Calu3 (cell line): ENCODE data around the gene ABCC5. TPM values are rescaled to one million over a fixed set of nuclear protein-coding genes. Genes with fewer than 3 reads are reported as not detected.

Experiments
- BruUV-seq: library from RNA; stranded (reverse); fragments of 400-500 nt; replicated peaks from 2 replicates; lab custom pipeline; 2021; lab: Mats Ljungman, UMichigan
- CTCF ChIA-PET: fragments of 300-600 bp; sonication (Branson Sonifier 250); formaldehyde crosslinking; loops from one replicate; lab custom pipeline; 2022; ENCODE audit warnings: antibody characterized with exemption; lab: Charles Lee
- DNase-seq: peaks from one replicate; pipeline ENCODE4 v3.0.0; 2022
- H3K27ac Mint-ChIP-seq: one replicate; pipeline ENCODE4 v1.8.0; 2022; ENCODE audit warnings: mixed read lengths; ENCODE audit not compliant: unreplicated experiment
- H3K27me3 Mint-ChIP-seq: one replicate; pipeline ENCODE4 v1.8.0; 2022; ENCODE audit warnings: mixed read lengths; ENCODE audit not compliant: unreplicated experiment
- H3K36me3 Mint-ChIP-seq: one replicate; pipeline ENCODE4 v1.8.0; 2022; ENCODE audit warnings: mild to moderate bottlenecking, moderate library complexity, mixed read lengths; ENCODE audit not compliant: insufficient read depth, unreplicated experiment
- H3K4me1 Mint-ChIP-seq: one replicate; pipeline ENCODE4 v1.8.0; 2022; ENCODE audit warnings: mild to moderate bottlenecking, low read depth, mixed read lengths; ENCODE audit not compliant: unreplicated experiment
- H3K4me3 Mint-ChIP-seq: one replicate; pipeline ENCODE4 v1.8.0; 2022; ENCODE audit warnings: mild to moderate bottlenecking, low read depth, moderate library complexity, mixed read lengths; ENCODE audit not compliant: unreplicated experiment
- H3K9me3 Mint-ChIP-seq: one replicate; pipeline ENCODE4 v1.8.0; 2022; ENCODE audit warnings: low read depth, mixed read lengths; ENCODE audit not compliant: unreplicated experiment
- intact Hi-C: fragments of 100-400 bp; cut with micrococcal nuclease; formaldehyde crosslinking; loops from one replicate; pipeline ENCODE4 v1.10.0; 2022; ENCODE audit not compliant: unreplicated experiment
- total RNA-seq: library from RNA; stranded (reverse); gene quantifications from 2 replicates; pipeline ENCODE4 v1.2.3, GENCODE V29; 2022
- TF ChIP-seq, protein P1 (sequence below): fragments of 200-600 bp; IDR thresholded peaks from one replicate; pipeline ENCODE4 v1.8.0; 2022; ENCODE audit warnings: antibody characterized with exemption; ENCODE audit not compliant: unreplicated experiment

The ABCC5 gene
- total RNA-seq, 1 experiment from 2014 or later: 39.1 TPM

DNA sequence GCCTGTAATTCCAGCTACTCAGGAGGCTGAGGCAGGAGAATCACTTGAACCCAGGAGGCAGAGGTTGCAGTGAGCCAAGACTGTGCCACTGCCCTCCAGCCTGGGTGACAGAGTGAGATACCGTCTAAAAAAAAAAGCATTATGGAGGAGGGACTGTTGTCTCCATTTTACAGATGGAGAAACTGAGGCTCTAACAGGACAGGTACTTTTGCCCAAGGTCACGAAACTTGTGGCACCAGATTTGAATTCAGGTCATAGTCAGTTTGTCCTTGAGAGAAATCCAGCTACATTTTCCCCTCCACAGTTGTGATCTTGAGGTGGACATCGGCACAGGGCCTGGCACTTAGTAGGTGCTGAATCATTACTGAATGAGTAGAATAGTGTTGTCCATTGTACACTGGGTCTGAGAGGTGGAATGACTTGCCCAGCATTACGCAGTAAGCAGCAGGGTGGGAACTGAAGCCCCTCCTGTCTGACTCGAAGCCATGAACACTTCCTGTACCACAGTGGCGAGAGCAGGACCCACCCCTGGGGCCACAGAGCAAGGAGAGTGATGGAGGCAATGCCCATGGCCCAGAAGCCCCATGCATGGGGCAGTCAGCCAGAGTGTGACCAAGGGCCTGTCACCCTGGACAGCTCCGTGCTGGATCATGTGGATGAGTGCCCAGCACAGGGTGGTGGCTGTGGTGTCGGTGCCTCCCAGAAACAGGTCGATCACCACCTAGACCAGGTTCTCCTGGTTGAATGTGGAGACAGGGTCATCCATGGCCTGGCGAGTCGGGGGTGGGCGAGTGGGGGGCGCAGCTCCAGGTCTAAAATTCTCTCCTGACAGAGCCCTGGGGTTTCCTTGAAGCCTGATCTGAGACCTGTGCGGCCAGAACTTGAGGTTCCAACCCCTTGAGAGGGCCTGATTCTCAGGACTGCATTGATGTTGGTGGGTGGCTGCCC is 112.6 kb downstream of the ABCC5 start:
- H3K9me3 Mint-ChIP-seq: peaks cover 3% of the 10 kb centered on the region
- H3K36me3 Mint-ChIP-seq: no peaks in the 10 kb centered on the region
- intact Hi-C loops: loop anchor here (2.0 kb wide), 1 partner anchor 112 kb away; the partner anchor contains the start of gene ABCC5
- no peaks in the 10 kb centered on the region for H3K27me3 Mint-ChIP-seq
- no TSS peak for BruUV-seq
- TF ChIP-seq, protein P1, sequence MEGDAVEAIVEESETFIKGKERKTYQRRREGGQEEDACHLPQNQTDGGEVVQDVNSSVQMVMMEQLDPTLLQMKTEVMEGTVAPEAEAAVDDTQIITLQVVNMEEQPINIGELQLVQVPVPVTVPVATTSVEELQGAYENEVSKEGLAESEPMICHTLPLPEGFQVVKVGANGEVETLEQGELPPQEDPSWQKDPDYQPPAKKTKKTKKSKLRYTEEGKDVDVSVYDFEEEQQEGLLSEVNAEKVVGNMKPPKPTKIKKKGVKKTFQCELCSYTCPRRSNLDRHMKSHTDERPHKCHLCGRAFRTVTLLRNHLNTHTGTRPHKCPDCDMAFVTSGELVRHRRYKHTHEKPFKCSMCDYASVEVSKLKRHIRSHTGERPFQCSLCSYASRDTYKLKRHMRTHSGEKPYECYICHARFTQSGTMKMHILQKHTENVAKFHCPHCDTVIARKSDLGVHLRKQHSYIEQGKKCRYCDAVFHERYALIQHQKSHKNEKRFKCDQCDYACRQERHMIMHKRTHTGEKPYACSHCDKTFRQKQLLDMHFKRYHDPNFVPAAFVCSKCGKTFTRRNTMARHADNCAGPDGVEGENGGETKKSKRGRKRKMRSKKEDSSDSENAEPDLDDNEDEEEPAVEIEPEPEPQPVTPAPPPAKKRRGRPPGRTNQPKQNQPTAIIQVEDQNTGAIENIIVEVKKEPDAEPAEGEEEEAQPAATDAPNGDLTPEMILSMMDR: no peak
- no peak overlapping the region for H3K4me3 Mint-ChIP-seq
- H3K4me1 Mint-ChIP-seq: no peaks in the 10 kb centered on the region
- H3K27ac Mint-ChIP-seq: no peak overlapping the region
- CTCF ChIA-PET: interaction anchor here (1.0 to 1.3 kb wide), 4 partner anchors 12 to 135 kb away, joined by 3 to 9 read pairs (median 6); partner anchors contain the start of genes ABCC5 and PARL
- no peak for DNase-seq

DNA sequence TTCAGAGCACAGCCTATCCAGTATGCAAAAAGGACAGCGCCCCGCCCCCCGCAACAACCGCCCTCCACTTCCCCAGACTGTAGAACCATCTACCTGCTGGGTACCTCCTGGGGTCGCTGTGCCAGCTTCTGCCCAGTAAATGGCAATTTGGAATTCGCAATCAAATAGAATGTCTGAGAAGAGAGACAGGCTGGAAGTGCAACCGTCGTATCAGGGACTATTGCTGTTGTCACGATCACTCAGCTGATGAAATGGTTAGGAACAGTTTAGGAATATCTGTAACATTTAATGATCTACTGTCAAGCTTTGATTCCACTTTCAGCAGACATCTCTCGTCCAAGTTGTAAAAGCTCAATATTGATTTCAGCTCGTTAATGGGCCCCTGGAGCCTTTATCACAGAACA is 119.7 kb downstream of the ABCC5 start:
- no peak for DNase-seq
- BruUV-seq: no TSS peak
- H3K4me3 Mint-ChIP-seq: no peak overlapping the region
- peaks cover 3% of the 10 kb centered on the region for H3K4me1 Mint-ChIP-seq
- H3K36me3 Mint-ChIP-seq: no peaks in the 10 kb centered on the region
- H3K27ac Mint-ChIP-seq: no peak overlapping the region
- peaks cover 29% of the 10 kb centered on the region for H3K27me3 Mint-ChIP-seq
- CTCF ChIA-PET: interaction anchor here (0.6 to 0.9 kb wide), 3 partner anchors 24 to 344 kb away, joined by 3 to 6 read pairs (median 3); no protein-coding TSS in a partner anchor
- TF ChIP-seq, protein P1: no peak
- intact Hi-C loops: loop anchor here (5.0 kb wide), 1 partner anchor 234 kb away; no protein-coding TSS in a partner anchor
- peaks cover 7% of the 10 kb centered on the region for H3K9me3 Mint-ChIP-seq

DNA sequence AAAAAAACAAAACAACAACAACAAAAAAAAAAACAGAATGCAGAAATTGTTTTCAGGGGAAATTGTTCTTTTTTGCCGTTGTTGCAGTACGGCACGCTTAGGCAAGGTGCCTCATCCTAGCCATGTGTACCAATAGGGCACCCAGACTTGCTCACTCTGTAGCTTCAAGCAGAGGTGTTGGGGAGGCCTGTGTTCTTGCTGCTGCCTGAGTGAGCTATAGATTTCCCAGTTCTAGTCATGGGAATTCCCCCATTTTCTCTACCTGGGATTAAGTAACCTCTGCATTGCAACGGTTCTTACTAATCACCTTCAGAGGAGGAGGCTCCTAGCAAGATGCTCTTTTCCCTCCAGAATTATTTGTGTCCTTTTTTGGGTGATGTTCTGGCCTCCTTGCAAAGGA is 120.1 kb downstream of the ABCC5 start:
- CTCF ChIA-PET: interaction anchor here (0.6 to 0.7 kb wide), 5 partner anchors 23 to 221 kb away, joined by 3 to 7 read pairs (median 3); no protein-coding TSS in a partner anchor

DNA sequence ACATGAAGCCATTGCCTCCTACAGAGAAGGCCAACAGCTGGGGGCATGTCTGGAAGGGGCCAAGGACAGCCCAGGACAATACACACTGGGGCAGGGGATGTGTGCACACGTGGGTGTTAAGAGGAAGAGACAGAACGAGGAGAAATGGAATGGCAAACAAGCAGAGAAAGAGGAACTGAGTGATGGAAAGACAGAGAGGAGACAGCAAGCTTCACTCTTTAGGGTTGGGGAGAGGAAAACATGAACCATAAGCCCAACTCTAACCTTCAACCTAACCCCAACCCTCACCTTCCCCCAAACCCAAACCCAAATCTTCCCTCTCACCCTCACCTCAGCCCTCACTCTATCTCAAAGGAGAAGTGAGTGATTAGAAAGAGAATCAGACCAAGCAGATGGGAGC is 121.1 kb downstream of the ABCC5 start:
- CTCF ChIA-PET: interaction anchor here (1.0 to 2.3 kb wide), 6 partner anchors 9 to 345 kb away, joined by 3 to 39 read pairs (median 6); partner anchors contain the start of genes ABCC5 and EIF2B5
- Mint-ChIP-seq H3K36me3 (no peaks in the 10 kb centered on the region), H3K4me3 (no peak overlapping the region), H3K27ac (no peak overlapping the region), H3K4me1 (peaks cover 10% of the 10 kb centered on the region), H3K27me3 (peaks cover 29% of the 10 kb centered on the region), H3K9me3 (peaks cover 7% of the 10 kb centered on the region)
- intact Hi-C loops: loop anchor here (5.0 kb wide), 1 partner anchor 236 kb away; no protein-coding TSS in a partner anchor
- BruUV-seq: no TSS peak
- TF ChIP-seq, protein P1: no peak
- no peak for DNase-seq

More for the DNA sequence above, 120.1 kb downstream of the ABCC5 start:
- Mint-ChIP-seq H3K27ac (no peak overlapping the region), H3K36me3 (no peaks in the 10 kb centered on the region), H3K4me3 (no peak overlapping the region), H3K4me1 (peaks cover 7% of the 10 kb centered on the region), H3K27me3 (peaks cover 29% of the 10 kb centered on the region), H3K9me3 (peaks cover 7% of the 10 kb centered on the region)
- no peak for DNase-seq
- TF ChIP-seq, protein P1: no peak
- no TSS peak for BruUV-seq
- intact Hi-C loops: loop anchor here (5.0 kb wide), 1 partner anchor 235 kb away; no protein-coding TSS in a partner anchor
